ENCODE results near the gene UTF1. TPM values are rescaled to one million over a fixed set of nuclear protein-coding genes. Genes with fewer than 3 reads are reported as not detected.

UTF1 gene
- total and polyA plus RNA-seq, 9 of the 15 experiments (the other 6 are each of a cell fraction or from before 2014, with no cell fraction given): 0.35 to 0.46 TPM; not detected in 7

DNA sequence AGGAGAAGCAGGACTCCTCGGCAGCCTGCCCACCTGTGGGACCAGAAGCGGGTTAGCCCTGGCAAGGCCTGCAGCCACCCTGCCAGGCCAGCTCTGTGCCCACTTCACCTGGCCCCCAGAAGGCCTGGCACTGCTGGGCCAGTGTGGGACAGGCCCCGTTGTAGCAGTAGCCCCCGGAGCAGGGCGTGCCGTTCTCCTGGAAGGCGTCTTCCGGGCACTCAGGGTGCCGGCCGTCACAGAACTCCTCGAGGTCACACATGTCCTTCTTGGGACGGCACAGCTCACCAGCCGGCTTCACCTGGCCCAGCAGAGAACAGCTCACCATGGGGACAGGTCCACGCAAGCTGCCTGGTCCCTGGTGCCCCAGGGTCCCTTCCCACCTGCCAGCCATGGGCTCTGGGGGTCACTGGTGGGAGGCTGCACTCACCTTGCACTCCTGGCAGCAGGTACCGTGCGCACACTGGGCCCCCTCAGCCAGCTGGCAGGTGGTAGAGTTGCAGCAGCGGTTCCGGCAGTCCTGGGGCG is 40.8 kb downstream of the UTF1 start (continued):
- TF ChIP-seq, protein P1, sequence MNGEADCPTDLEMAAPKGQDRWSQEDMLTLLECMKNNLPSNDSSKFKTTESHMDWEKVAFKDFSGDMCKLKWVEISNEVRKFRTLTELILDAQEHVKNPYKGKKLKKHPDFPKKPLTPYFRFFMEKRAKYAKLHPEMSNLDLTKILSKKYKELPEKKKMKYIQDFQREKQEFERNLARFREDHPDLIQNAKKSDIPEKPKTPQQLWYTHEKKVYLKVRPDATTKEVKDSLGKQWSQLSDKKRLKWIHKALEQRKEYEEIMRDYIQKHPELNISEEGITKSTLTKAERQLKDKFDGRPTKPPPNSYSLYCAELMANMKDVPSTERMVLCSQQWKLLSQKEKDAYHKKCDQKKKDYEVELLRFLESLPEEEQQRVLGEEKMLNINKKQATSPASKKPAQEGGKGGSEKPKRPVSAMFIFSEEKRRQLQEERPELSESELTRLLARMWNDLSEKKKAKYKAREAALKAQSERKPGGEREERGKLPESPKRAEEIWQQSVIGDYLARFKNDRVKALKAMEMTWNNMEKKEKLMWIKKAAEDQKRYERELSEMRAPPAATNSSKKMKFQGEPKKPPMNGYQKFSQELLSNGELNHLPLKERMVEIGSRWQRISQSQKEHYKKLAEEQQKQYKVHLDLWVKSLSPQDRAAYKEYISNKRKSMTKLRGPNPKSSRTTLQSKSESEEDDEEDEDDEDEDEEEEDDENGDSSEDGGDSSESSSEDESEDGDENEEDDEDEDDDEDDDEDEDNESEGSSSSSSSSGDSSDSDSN (IDR thresholded peaks at IDR 0.05; ENCODE audit: borderline replicate concordance in 1 of 2, low read depth in 2 of 2, low read length in 2 of 2): no peak
- no peak for TF ChIP-seq PHF20 (IDR thresholded peaks at IDR 0.05; ENCODE audit: partially characterized antibody)
- TF ChIP-seq NR2C2 (CRISPR knock-in tag; IDR thresholded peaks at IDR 0.05): no peak
- no peak for TF ChIP-seq NR2C2 (tag; IDR thresholded peaks at IDR 0.05)
- no peak for TF ChIP-seq ILK (tag; IDR thresholded peaks at IDR 0.05; ENCODE audit: borderline replicate concordance, low read depth)
- TF ChIP-seq ZNF695 (CRISPR knock-in tag; IDR thresholded peaks at IDR 0.05): no peak
- no peak for TF ChIP-seq CBX5 (IDR thresholded peaks at IDR 0.05; ENCODE audit: borderline replicate concordance, low read depth)
- TF ChIP-seq CHCHD3 (CRISPR knock-in tag; IDR thresholded peaks at IDR 0.05): no peak
- TF ChIP-seq FOXK2 (conservative IDR thresholded peaks at IDR 0.05 in 1 of 2, IDR thresholded peaks at IDR 0.05 in 1 of 2; ENCODE audit: low read depth in 2 of 2): no peak
- no peak for TF ChIP-seq MAFF (IDR thresholded peaks at IDR 0.05; ENCODE audit: low read length)

Measured in K562 (cell line).